ENCODE measurements around the gene SAXO1.

Gene SAXO1

GRCh38 chr9:18909140-18910018, 123.6 kb downstream of the SAXO1 start:
- DNase-seq = no peak

GRCh38 chr9:18907927-18908625, 124.9 kb downstream of the SAXO1 start:
- no peak for DNase-seq

- no peak for DNase-seq
Observed at GRCh38 chr9:18906656-18907395, 126.2 kb downstream of the SAXO1 start.

GRCh38 chr9:18905883-18906629, 127.0 kb downstream of the SAXO1 start:
- no peak for DNase-seq

- no peak for DNase-seq
Observed at GRCh38 chr9:18905028-18905882, 127.8 kb downstream of the SAXO1 start.

- no peak for DNase-seq
Observed at GRCh38 chr9:18903450-18903849, 129.6 kb downstream of the SAXO1 start.

- no peak for DNase-seq
Observed at GRCh38 chr9:18896531-18897179, 136.4 kb downstream of the SAXO1 start.

GRCh38 chr9:18896004-18896403, 137.0 kb downstream of the SAXO1 start:
- no peak for DNase-seq

GRCh38 chr9:18893491-18893890, 139.5 kb downstream of the SAXO1 start:
- no peak for DNase-seq

- no peak for DNase-seq
Observed at GRCh38 chr9:18893046-18893445, 140.0 kb downstream of the SAXO1 start.

- no peak for DNase-seq
Observed at GRCh38 chr9:18891946-18892670, 140.9 kb downstream of the SAXO1 start.

- DNase-seq = no peak
Observed at GRCh38 chr9:18890372-18890771, 142.6 kb downstream of the SAXO1 start.

GRCh38 chr9:18889550-18889949, 143.5 kb downstream of the SAXO1 start:
- DNase-seq = no peak

- no peak for DNase-seq
Observed at GRCh38 chr9:18888290-18888689, 144.7 kb downstream of the SAXO1 start.

- no peak for DNase-seq
Observed at GRCh38 chr9:18887546-18887945, 145.5 kb downstream of the SAXO1 start.

GRCh38 chr9:18881758-18882157, 151.3 kb downstream of the SAXO1 start:
- DNase-seq = no peak

- DNase-seq = no peak
Observed at GRCh38 chr9:18877984-18878383, 155.0 kb downstream of the SAXO1 start.
